ENCODE data around the gene KIAA0232. TPM values are rescaled to one million over a fixed set of nuclear protein-coding genes. Genes with fewer than 3 reads are reported as not detected.
A peak's percentile ranks its signal among the peaks of the same experiment; 100 is the strongest.
"Not testable (repeated sequence)": the region's sequence is repeated elsewhere in the genome, so short reads cannot be mapped to it uniquely, and the experiment has no call there.

Gene KIAA0232
- total RNA-seq, 1 donor from 2014 or later: 28.1 TPM

DNA sequence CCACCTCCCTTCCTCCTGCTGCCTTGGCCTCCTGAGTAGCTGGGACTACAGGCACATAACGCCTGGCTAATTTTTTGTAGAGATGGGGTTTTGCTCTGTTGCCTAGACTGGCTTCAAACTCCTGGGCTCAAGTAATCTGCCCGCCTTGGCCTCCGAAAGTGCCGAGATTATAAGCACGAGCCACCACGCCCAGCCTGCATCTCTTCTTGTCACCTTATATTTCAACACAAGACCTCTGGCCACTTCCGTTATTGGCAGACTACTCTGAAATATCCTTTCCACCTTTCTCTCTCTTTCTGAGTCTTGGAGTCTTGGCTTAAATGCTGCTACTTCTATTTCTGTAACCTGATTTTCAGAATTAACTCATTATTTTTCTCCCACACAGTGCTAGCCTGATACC lies 5.6 kb downstream of the KIAA0232 start:
- ATAC-seq (no peak), DNase-seq (peak; percentile 61)
- peaks cover 14% of the 10 kb centered on the region for H3K36me3 ChIP-seq
- H3K27me3 ChIP-seq (ENCODE audit: low read depth): no peaks in the 10 kb centered on the region
- H3K4me1 ChIP-seq: peaks cover 50% of the 10 kb centered on the region
- no peak overlapping the region for H3K4me3 ChIP-seq
- TF ChIP-seq, protein P1, sequence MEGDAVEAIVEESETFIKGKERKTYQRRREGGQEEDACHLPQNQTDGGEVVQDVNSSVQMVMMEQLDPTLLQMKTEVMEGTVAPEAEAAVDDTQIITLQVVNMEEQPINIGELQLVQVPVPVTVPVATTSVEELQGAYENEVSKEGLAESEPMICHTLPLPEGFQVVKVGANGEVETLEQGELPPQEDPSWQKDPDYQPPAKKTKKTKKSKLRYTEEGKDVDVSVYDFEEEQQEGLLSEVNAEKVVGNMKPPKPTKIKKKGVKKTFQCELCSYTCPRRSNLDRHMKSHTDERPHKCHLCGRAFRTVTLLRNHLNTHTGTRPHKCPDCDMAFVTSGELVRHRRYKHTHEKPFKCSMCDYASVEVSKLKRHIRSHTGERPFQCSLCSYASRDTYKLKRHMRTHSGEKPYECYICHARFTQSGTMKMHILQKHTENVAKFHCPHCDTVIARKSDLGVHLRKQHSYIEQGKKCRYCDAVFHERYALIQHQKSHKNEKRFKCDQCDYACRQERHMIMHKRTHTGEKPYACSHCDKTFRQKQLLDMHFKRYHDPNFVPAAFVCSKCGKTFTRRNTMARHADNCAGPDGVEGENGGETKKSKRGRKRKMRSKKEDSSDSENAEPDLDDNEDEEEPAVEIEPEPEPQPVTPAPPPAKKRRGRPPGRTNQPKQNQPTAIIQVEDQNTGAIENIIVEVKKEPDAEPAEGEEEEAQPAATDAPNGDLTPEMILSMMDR (IDR thresholded peaks at IDR 0.05): no peak
- no peaks in the 10 kb centered on the region for H3K9me3 ChIP-seq
- intact Hi-C loops (cut with DNase I): no loop called here
- no peak overlapping the region for H3K27ac ChIP-seq

DNA sequence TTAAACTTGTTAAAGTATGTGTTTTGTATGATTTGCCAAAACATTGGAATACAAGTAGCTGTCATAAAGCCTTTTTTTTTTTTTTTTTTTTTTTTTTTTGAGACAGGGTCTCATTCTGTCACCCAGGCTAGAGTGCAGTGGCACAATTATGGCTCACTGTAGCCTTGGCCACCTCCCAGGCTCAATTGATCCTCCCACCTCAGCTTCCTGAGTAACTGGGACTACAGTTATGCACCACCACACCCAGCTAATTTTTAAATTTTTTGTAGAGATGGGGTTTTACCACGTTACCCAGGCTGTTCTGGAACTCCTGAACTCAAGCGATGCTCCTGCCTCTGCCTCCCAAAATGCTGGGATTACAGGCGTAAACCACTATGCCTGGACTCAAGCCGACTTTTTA lies 8.7 kb downstream of the KIAA0232 start:
- H3K4me3 ChIP-seq; H3K27ac ChIP-seq; ATAC-seq; intact Hi-C loops (cut with DNase I); H3K9me3 ChIP-seq; H3K27me3 ChIP-seq (ENCODE audit: low read depth); DNase-seq: not testable (repeated sequence)
- Histone ChIP-seq H3K36me3 (peaks cover 14% of the 10 kb centered on the region), H3K4me1 (peaks cover 24% of the 10 kb centered on the region)

DNA sequence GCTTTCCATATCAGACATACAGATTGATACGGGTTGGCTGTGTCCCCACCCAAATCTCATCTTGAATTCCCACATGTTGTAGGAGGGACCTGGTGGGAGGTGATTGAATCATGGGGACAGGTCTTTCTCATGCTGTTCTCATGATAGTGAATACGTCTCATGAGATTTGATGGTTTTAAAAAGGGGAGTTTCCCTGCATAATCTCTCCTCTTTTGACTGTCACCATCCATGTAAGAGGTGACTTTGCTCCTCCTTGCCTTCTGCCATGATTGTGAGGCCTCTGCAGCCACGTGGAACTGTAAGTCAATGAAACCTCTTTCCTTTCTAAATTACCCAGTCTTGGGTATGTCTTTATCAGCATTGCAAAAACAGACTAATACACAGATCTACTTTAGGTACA lies 9.3 kb downstream of the KIAA0232 start:
- H3K27me3 ChIP-seq (ENCODE audit: low read depth); H3K27ac ChIP-seq; intact Hi-C loops (cut with DNase I); H3K9me3 ChIP-seq; H3K4me3 ChIP-seq; ATAC-seq; DNase-seq; H3K36me3 ChIP-seq: not testable (repeated sequence)
- H3K4me1 ChIP-seq: peaks cover 23% of the 10 kb centered on the region

DNA sequence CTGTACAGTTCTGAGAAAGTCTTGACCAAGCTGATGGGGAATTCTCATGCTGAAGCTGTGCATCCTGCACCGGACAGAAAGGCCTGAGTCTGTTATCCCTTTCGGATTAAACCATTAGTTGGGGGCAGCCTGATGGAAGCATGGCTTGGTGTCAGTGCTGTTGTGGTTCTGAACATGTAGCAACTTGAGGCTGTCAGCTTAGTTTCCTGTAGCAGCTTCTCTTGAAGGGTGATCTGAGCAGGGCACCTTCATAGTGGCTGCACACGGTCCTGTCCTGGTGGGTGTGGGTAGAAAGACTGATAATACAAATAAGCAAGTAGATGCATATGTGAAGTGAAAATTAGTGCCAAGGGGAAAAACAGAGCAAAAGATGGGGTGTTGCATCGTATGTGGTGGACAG lies 11.7 kb downstream of the KIAA0232 start:
- H3K27me3 ChIP-seq (ENCODE audit: low read depth): no peaks in the 10 kb centered on the region
- peaks cover 7% of the 10 kb centered on the region for H3K36me3 ChIP-seq
- no peak overlapping the region for H3K4me3 ChIP-seq
- no peaks in the 10 kb centered on the region for H3K9me3 ChIP-seq
- intact Hi-C loops (cut with DNase I): no loop called here
- DNase-seq: no peak
- H3K27ac ChIP-seq: no peak overlapping the region
- TF ChIP-seq, protein P1 (IDR thresholded peaks at IDR 0.05): no peak
- ATAC-seq: no peak
- peaks cover 25% of the 10 kb centered on the region for H3K4me1 ChIP-seq

DNA sequence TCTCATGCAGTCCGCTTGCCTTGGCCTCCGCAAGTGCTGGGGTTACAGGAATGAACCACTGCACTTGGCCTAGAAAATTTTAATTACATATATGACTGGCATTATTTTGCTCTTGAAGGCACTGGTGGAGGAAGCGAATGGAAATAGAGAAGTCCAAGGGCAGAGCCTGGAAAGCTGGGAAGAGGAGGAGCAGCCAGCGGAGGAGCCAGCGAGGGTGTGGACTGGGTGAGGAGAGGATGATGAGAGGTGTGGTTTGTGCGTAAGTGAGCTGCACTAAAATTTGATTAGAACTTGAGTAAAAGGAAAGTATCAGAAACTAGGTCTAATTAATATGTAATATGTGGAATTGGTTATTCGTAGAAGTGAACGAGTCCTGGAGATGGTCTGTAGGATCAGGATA lies 13.3 kb downstream of the KIAA0232 start:
- H3K36me3 ChIP-seq: peaks cover 7% of the 10 kb centered on the region
- intact Hi-C loops (cut with DNase I): no loop called here
- H3K9me3 ChIP-seq: no peaks in the 10 kb centered on the region
- DNase-seq (no peak), ATAC-seq (no peak)
- H3K4me3 ChIP-seq: no peak overlapping the region
- no peak overlapping the region for H3K27ac ChIP-seq
- H3K27me3 ChIP-seq (ENCODE audit: low read depth): no peaks in the 10 kb centered on the region
- TF ChIP-seq, protein P1 (IDR thresholded peaks at IDR 0.05): no peak
- H3K4me1 ChIP-seq: peaks cover 19% of the 10 kb centered on the region

DNA sequence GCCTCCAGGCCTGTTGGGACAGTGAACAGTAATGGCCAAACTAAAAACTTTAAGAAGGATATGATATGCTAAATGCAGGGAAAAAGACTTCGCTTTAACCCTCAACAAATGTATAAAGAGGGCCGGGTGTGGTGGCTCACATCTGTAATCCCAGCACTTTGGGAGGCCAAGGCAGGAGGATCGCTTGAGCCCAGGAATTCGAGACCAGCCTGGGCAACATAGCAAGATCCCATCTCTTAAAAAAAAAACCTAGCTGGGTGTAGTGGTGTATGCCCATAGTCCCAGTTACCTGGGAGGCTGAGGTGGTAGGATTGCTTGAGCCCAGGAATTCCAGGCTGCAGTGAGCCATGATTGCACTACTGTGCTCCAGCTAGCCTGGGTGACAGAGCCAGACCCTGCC lies 14.8 kb downstream of the KIAA0232 start:
- H3K9me3 ChIP-seq; DNase-seq; intact Hi-C loops (cut with DNase I); ATAC-seq; H3K27me3 ChIP-seq (ENCODE audit: low read depth); H3K36me3 ChIP-seq; H3K4me3 ChIP-seq; H3K27ac ChIP-seq: not testable (repeated sequence)
- peaks cover 15% of the 10 kb centered on the region for H3K4me1 ChIP-seq

DNA sequence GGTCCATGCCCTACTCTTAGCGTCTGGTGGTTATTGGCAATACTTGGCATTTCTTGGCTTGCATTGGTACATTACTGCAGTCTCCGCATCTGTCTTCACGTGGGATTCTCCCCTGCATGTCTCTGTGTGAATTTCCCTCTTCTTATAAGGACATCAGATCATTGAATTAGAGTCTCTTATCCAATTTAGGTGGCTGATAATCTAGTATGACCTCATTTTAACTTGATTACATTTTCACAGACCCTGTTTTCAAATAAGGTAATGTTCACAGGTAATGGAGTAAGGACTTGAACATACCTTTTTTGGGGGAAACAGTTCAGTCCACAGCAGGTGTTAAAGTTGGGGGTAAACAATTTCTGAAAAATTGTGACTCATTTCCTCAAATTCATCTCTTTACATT lies 16.6 kb downstream of the KIAA0232 start:
- Histone ChIP-seq H3K27ac (no peak overlapping the region), H3K27me3 (ENCODE audit: low read depth) (no peaks in the 10 kb centered on the region), H3K36me3 (no peaks in the 10 kb centered on the region), H3K4me1 (peaks cover 11% of the 10 kb centered on the region), H3K4me3 (no peak overlapping the region), H3K9me3 (no peaks in the 10 kb centered on the region)
- TF ChIP-seq, protein P1 (IDR thresholded peaks at IDR 0.05): no peak
- no peak for DNase-seq
- intact Hi-C loops (cut with DNase I): no loop called here
- no peak for ATAC-seq
